ENCODE measurements around the gene FER1L5. TPM values are rescaled to one million over a fixed set of nuclear protein-coding genes. Genes with fewer than 3 reads are reported as not detected.

Gene FER1L5
- total and polyA plus RNA-seq, 10 donors = 0.02 to 0.23 (median 0.10) TPM; not detected in 3

DNA sequence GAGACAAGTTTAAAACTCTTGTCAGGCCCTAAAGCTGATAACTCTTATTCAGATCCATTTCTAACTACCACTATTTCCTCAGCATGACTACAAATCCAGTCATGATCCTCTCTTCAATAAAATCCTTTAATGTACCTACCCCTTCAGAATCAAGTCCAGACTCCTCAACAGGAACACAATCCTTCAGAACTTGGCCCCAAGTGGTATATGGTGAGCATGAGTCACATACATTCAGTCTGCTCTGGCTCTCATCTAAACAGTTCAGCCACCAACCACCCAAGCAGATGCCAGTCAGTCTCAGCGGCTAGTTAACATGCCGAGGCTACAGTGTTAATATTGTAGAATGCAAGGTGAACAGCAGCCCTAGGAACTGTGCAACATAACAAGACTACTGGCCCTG, 87.6 kb downstream of the FER1L5 start:
- WGBS, 5 donors = 91 to 100% (median 97%) methylated on average over 2 of the region's 2 CpGs
- no peaks in the 10 kb centered on the region for H3K9me3 ChIP-seq
- intact Hi-C loops (cut with DNase I; ENCODE audit: low total_unique reads) = loop anchor here (10.0 kb wide), 1 partner anchor 85 kb away; the partner anchor contains the start of gene FER1L5
- H3K4me1 ChIP-seq = peaks cover 0 to 15% (median 5%) of the 10 kb centered on the region in 6 donors
- DNase-seq = no peak
- H3K4me3 ChIP-seq = no peak overlapping the region
- no peak for TF ChIP-seq CTCF (IDR thresholded peaks at IDR 0.05 in 8 of 11, conservative IDR thresholded peaks at IDR 0.05 in 3 of 11)
- no peak for TF ChIP-seq POLR2AphosphoS5 (IDR thresholded peaks at IDR 0.05)
- no peak for TF ChIP-seq POLR2A (IDR thresholded peaks at IDR 0.05)
- H3K27me3 ChIP-seq (replicated peaks in 1 of 7) = no peaks in the 10 kb centered on the region
- H3K27ac ChIP-seq = no peak overlapping the region
- H3K36me3 ChIP-seq = peaks cover 0 to 99% (median 79%) of the 10 kb centered on the region in 6 donors

DNA sequence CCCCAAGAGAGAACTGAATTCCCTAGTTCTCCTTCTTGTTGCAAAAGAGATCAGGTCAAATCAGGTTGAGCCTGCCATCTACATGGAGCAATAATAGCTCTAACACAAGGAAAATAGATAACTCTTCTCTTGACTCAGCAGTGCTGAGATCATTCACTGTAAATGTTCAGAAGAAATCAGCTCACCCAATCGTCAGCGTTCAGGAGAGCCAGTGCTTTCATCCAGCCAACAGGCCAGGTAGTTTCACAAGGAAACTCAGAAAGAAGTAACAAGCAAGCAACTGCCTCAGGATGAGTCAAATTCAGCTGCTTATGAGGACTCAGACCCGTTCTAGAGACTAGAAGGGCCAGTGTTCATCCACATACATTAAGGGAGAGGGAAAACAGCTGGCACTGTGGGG, 91.4 kb downstream of the FER1L5 start:
- Histone ChIP-seq H3K4me3 (no peak overlapping the region), H3K27me3 (replicated peaks in 1 of 7) (no peaks in the 10 kb centered on the region), H3K36me3 (peaks cover 0 to 83% (median 54%) of the 10 kb centered on the region in 6 donors), H3K4me1 (peaks cover 8 to 52% (median 27%) of the 10 kb centered on the region in 6 donors), H3K27ac (no peak overlapping the region), H3K9me3 (no peaks in the 10 kb centered on the region)
- no peak for TF ChIP-seq POLR2A (IDR thresholded peaks at IDR 0.05)
- no peak for TF ChIP-seq POLR2AphosphoS5 (IDR thresholded peaks at IDR 0.05)
- TF ChIP-seq CTCF (IDR thresholded peaks at IDR 0.05 in 8 of 11, conservative IDR thresholded peaks at IDR 0.05 in 3 of 11) = no peak
- intact Hi-C loops (cut with DNase I; ENCODE audit: low total_unique reads) = loop anchor here (10.0 kb wide), 1 partner anchor 89 kb away; the partner anchor contains the start of gene FER1L5
- DNase-seq = no peak
- 73 to 97% (median 84%) methylated on average over 3 of the region's 3 CpGs for WGBS, 5 donors

- no peaks in the 10 kb centered on the region for H3K27me3 ChIP-seq (replicated peaks in 1 of 7)
- H3K36me3 ChIP-seq = peaks cover 0 to 72% (median 44%) of the 10 kb centered on the region in 6 donors
- peak overlapping the region in 7 of 8 donors; percentile 9 to 56 (median 44) for H3K27ac ChIP-seq
- H3K4me1 ChIP-seq = peaks cover 13 to 60% (median 34%) of the 10 kb centered on the region in 6 donors
- H3K9me3 ChIP-seq = no peaks in the 10 kb centered on the region
- intact Hi-C loops (cut with DNase I; ENCODE audit: low total_unique reads) = loop anchor here (10.0 kb wide), 1 partner anchor 90 kb away; the partner anchor contains the start of gene FER1L5
- H3K4me3 ChIP-seq = no peak overlapping the region
- TF ChIP-seq CTCF (IDR thresholded peaks at IDR 0.05 in 8 of 11, conservative IDR thresholded peaks at IDR 0.05 in 3 of 11) (no peak), POLR2A (IDR thresholded peaks at IDR 0.05) (no peak), POLR2AphosphoS5 (IDR thresholded peaks at IDR 0.05) (no peak)
- no peak for DNase-seq
- WGBS, 5 donors = 69 to 86% (median 77%) methylated on average over 8 of the region's 8 CpGs
Measured at GRCh38 chr2:96734880-96735583, 92.5 kb downstream of the FER1L5 start.

DNA sequence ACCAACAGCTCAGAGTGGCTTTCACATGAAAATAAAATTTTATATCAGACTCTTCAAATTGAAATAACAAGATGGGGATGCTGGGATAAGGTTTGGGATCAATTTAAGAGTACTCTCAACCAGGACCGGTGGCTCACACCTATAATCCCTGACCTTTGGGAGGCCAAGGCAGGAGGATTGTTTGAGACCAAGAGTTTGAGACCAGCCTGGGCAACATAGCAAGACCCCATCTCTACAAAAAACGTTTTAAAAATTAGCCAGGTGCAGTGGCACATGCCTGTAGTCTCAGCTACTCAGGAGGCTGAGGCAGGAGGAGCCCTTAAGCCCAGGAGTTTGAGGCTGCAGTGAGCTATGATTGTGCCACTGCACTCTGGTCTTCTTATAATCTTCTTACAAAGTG, 94.7 kb downstream of the FER1L5 start:
- H3K9me3 ChIP-seq = no peaks in the 10 kb centered on the region
- TF ChIP-seq CTCF (IDR thresholded peaks at IDR 0.05 in 8 of 11, conservative IDR thresholded peaks at IDR 0.05 in 3 of 11) = no peak
- TF ChIP-seq POLR2A (IDR thresholded peaks at IDR 0.05) = no peak
- TF ChIP-seq POLR2AphosphoS5 (IDR thresholded peaks at IDR 0.05) = no peak
- no peak overlapping the region for H3K4me3 ChIP-seq
- no peaks in the 10 kb centered on the region for H3K27me3 ChIP-seq (replicated peaks in 1 of 7)
- peaks cover 13 to 69% (median 42%) of the 10 kb centered on the region in 6 donors for H3K4me1 ChIP-seq
- H3K36me3 ChIP-seq = peaks cover 0 to 50% (median 22%) of the 10 kb centered on the region in 6 donors
- DNase-seq = no peak
- 78 to 93% (median 81%) methylated on average over 2 of the region's 2 CpGs for WGBS, 5 donors
- intact Hi-C loops (cut with DNase I; ENCODE audit: low total_unique reads) = loop anchor here (10.0 kb wide), 1 partner anchor 92 kb away; the partner anchor contains the start of gene FER1L5
- H3K27ac ChIP-seq = no peak overlapping the region

All from spleen (tissue), 11 donors.